SH-SY5Y (cell line): ENCODE data around the gene SLC2A13.

Experiments
- GATA2 ChIP-seq: IDR thresholded peaks from 2 replicates; pipeline ENCODE4 v1.6.1; 2011; ENCODE audit warnings: mild to moderate bottlenecking, low read depth, low read length
- GATA3 ChIP-seq: IDR thresholded peaks from 2 replicates; pipeline ENCODE4 v1.6.1; 2011; ENCODE audit warnings: low read depth, mild to moderate bottlenecking, low read length, moderate library complexity

- TF ChIP-seq GATA2 = no peak
- no peak for TF ChIP-seq GATA3
Observed at GRCh38 chr12:39920647-39921046, 185.2 kb downstream of the SLC2A13 start.
